ENCODE measurements around the gene KLF6. TPM values are rescaled to one million over a fixed set of nuclear protein-coding genes. Genes with fewer than 3 reads are reported as not detected.
"Not testable (repeated sequence)": the region's sequence is repeated elsewhere in the genome, so short reads cannot be mapped to it uniquely, and the experiment has no call there.

KLF6 gene
- total RNA-seq, 2 experiments from 2014 or later, result 19.2 to 43.0 TPM

- Histone ChIP-seq H4K20me1 (ENCODE audit: insufficient read depth, low read length) (no peaks in the 10 kb centered on the region), H3K36me3 (ENCODE audit: insufficient read depth, low read length) (no peaks in the 10 kb centered on the region), H3K4me1 (ENCODE audit: insufficient read depth, low read length, poor library complexity, severe bottlenecking) (no peaks in the 10 kb centered on the region), H3K4me2 (ENCODE audit: low read length) (no peak overlapping the region), H3K79me2 (ENCODE audit: insufficient read depth, low read depth, low read length) (no peaks in the 10 kb centered on the region), H3K4me3 (ENCODE audit: low read depth, low read length, poor library complexity, severe bottlenecking) (no peak overlapping the region), H3K9me3 (ENCODE audit: low read length) (no peaks in the 10 kb centered on the region), H2AFZ (ENCODE audit: low read length) (no peak overlapping the region), H3K9me2 (ENCODE audit: insufficient read depth, low read length) (no peaks in the 10 kb centered on the region), H3K27ac (ENCODE audit: low read depth, low read length, poor library complexity, severe bottlenecking) (no peak overlapping the region)
- no peak for TF ChIP-seq EZH2phosphoT487 (IDR thresholded peaks at IDR 0.05; ENCODE audit: borderline replicate concordance, low read depth, low read length)
- TF ChIP-seq, protein P1, sequence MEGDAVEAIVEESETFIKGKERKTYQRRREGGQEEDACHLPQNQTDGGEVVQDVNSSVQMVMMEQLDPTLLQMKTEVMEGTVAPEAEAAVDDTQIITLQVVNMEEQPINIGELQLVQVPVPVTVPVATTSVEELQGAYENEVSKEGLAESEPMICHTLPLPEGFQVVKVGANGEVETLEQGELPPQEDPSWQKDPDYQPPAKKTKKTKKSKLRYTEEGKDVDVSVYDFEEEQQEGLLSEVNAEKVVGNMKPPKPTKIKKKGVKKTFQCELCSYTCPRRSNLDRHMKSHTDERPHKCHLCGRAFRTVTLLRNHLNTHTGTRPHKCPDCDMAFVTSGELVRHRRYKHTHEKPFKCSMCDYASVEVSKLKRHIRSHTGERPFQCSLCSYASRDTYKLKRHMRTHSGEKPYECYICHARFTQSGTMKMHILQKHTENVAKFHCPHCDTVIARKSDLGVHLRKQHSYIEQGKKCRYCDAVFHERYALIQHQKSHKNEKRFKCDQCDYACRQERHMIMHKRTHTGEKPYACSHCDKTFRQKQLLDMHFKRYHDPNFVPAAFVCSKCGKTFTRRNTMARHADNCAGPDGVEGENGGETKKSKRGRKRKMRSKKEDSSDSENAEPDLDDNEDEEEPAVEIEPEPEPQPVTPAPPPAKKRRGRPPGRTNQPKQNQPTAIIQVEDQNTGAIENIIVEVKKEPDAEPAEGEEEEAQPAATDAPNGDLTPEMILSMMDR (conservative IDR thresholded peaks at IDR 0.05; ENCODE audit: low read length), result peak; percentile 39; the same call in 1 of the 2 replicates
- BruUV-seq (replicated peaks), result no TSS peak
- ChIA-PET POLR2A (interaction anchor here (1.0 kb wide), 1 partner anchor 139 kb away, joined by 3 read pairs; no protein-coding TSS in a partner anchor), CTCF (ENCODE audit: unreplicated experiment) (interaction anchor here (0.5 kb wide), 1 partner anchor 46 kb away, joined by 3 read pairs; no protein-coding TSS in a partner anchor)
- intact Hi-C loops (cut with micrococcal nuclease; ENCODE audit: unreplicated experiment), result no loop called here
- DNase-seq (ENCODE audit: low spot score), result peak; percentile 28
Observed at GRCh38 chr10:3735175-3735574, 49.8 kb downstream of the KLF6 start.

GRCh38 chr10:3734111-3734510 lies 50.9 kb downstream of the KLF6 start:
- no peak overlapping the region for H3K4me3 ChIP-seq (ENCODE audit: low read depth, low read length, poor library complexity, severe bottlenecking)
- H3K4me2 ChIP-seq (ENCODE audit: low read length), result no peak overlapping the region
- H3K4me1 ChIP-seq (ENCODE audit: insufficient read depth, low read length, poor library complexity, severe bottlenecking), result no peaks in the 10 kb centered on the region
- DNase-seq (ENCODE audit: low spot score), result no peak
- no peak overlapping the region for H2AFZ ChIP-seq (ENCODE audit: low read length)
- TF ChIP-seq EZH2phosphoT487 (IDR thresholded peaks at IDR 0.05; ENCODE audit: borderline replicate concordance, low read depth, low read length), result no peak
- TF ChIP-seq, protein P1 (conservative IDR thresholded peaks at IDR 0.05; ENCODE audit: low read length), result no peak
- ChIA-PET CTCF (ENCODE audit: unreplicated experiment) (no interaction called here), POLR2A (interaction anchor here (0.7 kb wide), 2 partner anchors 20 to 219 kb away, joined by 3 read pairs; no protein-coding TSS in a partner anchor)
- H3K79me2 ChIP-seq (ENCODE audit: insufficient read depth, low read depth, low read length), result no peaks in the 10 kb centered on the region
- no peaks in the 10 kb centered on the region for H3K9me3 ChIP-seq (ENCODE audit: low read length)
- no peaks in the 10 kb centered on the region for H3K9me2 ChIP-seq (ENCODE audit: insufficient read depth, low read length)
- H3K27ac ChIP-seq (ENCODE audit: low read depth, low read length, poor library complexity, severe bottlenecking), result no peak overlapping the region
- intact Hi-C loops (cut with micrococcal nuclease; ENCODE audit: unreplicated experiment), result no loop called here
- no peaks in the 10 kb centered on the region for H4K20me1 ChIP-seq (ENCODE audit: insufficient read depth, low read length)
- H3K36me3 ChIP-seq (ENCODE audit: insufficient read depth, low read length), result no peaks in the 10 kb centered on the region
- BruUV-seq (replicated peaks), result no TSS peak

DNA sequence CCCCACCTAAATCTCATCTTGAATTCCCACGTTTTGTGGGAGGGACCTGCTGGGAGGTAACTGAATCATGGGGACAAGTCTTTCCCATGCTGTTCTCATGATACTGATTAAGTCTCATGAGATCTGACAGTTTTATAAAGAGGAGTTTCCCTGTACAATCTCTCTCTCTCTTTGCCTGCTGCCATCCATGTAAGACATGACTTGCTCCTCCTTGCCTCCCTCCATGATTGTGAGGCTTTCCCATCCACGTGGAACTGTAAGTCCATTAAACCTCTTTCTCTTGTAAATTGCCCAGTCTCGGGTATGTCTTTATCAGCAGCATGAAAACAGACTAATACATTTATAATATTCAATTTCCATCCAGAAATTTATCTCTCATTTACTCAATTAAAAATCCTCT lies 52.8 kb downstream of the KLF6 start:
- DNase-seq (ENCODE audit: low spot score); H3K9me2 ChIP-seq (ENCODE audit: insufficient read depth, low read length); H3K4me2 ChIP-seq (ENCODE audit: low read length); H3K79me2 ChIP-seq (ENCODE audit: insufficient read depth, low read depth, low read length); intact Hi-C loops (cut with micrococcal nuclease; ENCODE audit: unreplicated experiment); H3K9me3 ChIP-seq (ENCODE audit: low read length); BruUV-seq (replicated peaks); H3K27ac ChIP-seq (ENCODE audit: low read depth, low read length, poor library complexity, severe bottlenecking); H3K36me3 ChIP-seq (ENCODE audit: insufficient read depth, low read length); POLR2A ChIA-PET; H3K4me1 ChIP-seq (ENCODE audit: insufficient read depth, low read length, poor library complexity, severe bottlenecking); H4K20me1 ChIP-seq (ENCODE audit: insufficient read depth, low read length); CTCF ChIA-PET (ENCODE audit: unreplicated experiment); H3K4me3 ChIP-seq (ENCODE audit: low read depth, low read length, poor library complexity, severe bottlenecking); H2AFZ ChIP-seq (ENCODE audit: low read length): not testable (repeated sequence)
